GM21515 (cell line): ENCODE data around the gene IL18.
"Not testable (repeated sequence)": the region's sequence is repeated elsewhere in the genome, so short reads cannot be mapped to it uniquely, and the experiment has no call there.

Source experiments
- ATAC-seq: cut with Tn5 transposase; IDR thresholded peaks from one replicate; pipeline ENCODE4 v1.9.1; 2021; ENCODE audit not compliant: unreplicated experiment

IL18 gene

DNA sequence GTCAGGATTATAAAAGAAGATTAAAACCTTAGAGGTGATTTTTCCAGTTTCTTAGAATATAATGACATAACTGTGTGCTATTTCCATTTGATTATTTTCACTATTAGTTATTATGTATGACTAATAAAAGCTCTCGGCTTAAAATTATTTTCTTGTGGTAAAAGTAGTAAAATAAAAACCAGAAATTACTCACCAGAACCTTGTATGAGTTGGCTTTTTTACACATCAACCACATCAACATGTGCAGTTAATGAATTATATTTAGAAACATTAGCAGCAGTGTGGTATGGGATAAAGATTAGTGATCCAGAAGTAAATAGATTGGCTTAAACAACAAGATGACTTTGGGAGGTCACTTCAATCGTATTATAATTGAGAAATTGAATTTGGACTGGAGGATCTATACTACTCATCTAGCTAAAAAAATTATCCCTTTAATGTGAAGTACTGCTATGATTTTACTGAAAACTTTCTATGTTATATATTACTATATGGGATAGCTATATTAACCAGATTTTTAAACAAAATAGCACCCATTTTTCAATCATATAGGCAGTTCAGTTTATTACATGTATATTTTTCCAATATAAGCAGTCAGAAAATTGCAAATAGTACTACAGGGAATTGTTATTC is 8.6 kb upstream of the IL18 start:
- ATAC-seq, result no peak

DNA sequence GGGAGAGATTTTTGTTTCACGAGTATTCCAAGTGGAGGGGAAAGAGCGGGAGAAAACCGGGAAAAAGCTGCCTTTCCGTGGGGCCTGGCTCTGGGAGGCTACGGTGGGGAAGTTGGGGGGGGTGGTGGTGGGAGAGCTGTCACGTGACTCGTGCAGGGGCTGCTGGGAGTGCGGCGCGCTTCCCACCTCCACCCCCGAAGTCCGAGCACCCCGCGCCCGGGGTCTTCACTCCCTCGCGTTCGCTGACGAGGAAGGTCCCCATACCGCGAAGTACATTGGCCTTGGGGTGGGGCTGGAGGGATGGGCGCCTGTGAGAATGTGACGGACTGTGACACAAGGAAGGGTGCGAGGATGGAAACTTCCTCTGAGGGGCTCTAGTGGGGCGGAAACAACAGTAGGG is 3.3 kb upstream of the IL18 start, which contains the start of gene TEX12:
TEX12 (plus strand) TSS at position 228 of the 400 bp plus-strand sequence. CDS start 1,897 bp downstream, outside the sequence.
- ATAC-seq, result no peak

DNA sequence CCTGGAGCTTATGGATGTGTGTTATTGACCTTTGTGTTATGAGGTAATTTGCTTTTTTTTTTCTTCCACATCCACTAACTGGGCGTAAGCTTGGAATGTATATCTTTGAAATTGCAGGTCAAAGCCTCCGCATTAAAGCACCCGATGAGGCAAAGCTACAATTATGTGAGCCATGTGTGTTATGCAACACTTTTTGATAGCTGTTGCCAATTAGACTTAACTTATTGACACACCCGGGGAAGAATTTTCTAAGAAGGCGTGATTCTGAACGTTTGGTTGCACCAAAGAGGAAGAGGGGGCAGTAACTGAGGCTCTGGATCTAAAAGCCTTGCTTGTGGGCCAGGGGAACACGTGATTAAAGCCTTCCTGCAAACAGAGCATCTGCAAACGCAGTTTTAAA is 2.7 kb upstream of the IL18 start:
- ATAC-seq, result no peak

DNA sequence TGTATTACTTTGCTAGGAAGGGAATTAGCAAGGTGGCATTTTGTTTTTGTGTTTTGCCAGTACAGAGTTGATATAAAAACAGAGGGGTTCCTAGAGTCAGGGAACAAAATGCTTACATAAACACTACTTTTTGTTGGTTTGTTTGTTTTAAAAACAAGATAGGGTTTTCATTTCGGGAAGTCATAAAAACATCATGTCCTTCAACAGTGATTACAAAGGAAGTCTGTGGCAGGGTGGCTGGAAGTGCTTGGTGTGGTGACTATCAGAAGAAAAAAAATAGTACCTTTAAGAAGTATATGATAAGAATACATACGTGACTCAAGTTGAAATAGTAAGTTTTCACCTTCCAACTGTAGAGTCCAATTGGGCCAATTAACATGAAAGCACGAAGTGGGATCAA is 1.2 kb upstream of the IL18 start:
- no peak for ATAC-seq

DNA sequence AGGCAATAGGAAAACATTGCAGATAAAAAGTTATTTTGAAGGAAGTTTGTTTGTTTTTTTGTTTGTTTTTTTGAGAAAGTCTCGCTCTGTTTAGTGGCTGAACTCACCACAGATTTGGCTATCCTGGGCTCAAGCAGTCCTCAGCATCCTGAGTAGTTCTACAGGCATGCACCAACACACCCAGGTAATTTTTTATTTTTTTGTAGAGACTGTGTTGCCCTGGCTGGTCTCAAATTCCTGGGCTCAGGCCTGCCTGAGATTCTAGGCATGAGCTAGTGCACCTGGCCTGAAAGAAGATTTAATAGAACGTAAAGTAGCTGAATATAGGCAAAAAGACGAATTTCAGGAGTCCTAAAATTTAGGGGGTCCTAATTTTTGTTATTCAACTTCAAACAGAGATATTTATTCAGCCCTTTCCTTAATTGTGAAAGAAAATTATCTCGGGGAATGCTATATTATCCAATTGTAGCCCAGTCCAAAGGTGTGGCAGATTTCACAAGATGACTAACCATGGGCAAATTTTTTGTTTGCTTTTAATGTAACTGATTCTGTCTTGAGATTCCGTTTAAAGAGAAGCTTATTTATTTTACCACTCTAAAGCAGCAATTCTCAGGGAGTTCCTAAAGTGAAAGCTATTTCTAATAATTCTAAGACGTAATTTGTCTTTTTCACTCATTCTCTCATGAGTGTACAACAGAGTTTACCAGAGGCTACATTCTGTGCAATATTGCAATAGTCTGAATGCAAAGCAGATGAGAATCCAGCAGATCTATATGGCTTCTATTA is 940 bp downstream of the IL18 start:
- no peak for ATAC-seq

DNA sequence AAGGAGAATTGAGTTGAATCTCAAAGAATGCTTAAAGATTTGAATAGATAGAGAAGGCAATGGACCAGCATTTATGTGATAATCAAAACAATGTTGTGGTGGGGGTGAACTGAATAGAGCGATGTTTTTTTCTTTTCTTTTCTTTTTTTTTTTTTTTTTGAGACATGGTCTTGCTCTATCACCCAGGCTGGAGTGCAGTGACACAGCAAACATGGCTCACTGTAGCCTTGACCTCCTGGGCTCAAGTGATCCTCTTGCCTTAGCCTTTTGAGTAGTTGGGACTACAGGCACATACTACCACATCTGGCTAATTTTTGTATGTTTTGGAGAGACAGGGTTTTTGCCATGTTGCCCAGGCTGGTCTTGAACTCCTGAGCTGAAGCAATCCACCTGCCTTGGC is 1.7 kb downstream of the IL18 start:
- not testable (repeated sequence) for ATAC-seq

DNA sequence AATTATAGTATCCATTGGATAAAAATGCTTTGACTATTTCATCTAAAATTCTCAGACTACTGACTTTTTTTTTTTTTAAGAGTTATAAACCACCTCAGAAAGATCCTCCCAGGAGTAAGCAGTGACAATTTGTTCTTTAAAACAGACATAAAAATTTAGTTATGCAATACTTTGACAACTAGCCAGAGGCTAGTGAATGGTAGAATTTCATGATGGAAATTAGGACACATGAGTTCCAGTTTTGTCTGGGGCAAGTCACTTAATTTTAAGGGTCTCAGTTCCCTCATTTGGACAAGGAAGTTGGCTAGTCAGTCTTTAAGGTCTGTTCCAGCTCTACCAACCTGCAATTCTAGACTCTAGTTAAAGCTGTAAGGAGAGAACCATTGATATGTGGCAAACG is 2.9 kb downstream of the IL18 start:
- no peak for ATAC-seq

DNA sequence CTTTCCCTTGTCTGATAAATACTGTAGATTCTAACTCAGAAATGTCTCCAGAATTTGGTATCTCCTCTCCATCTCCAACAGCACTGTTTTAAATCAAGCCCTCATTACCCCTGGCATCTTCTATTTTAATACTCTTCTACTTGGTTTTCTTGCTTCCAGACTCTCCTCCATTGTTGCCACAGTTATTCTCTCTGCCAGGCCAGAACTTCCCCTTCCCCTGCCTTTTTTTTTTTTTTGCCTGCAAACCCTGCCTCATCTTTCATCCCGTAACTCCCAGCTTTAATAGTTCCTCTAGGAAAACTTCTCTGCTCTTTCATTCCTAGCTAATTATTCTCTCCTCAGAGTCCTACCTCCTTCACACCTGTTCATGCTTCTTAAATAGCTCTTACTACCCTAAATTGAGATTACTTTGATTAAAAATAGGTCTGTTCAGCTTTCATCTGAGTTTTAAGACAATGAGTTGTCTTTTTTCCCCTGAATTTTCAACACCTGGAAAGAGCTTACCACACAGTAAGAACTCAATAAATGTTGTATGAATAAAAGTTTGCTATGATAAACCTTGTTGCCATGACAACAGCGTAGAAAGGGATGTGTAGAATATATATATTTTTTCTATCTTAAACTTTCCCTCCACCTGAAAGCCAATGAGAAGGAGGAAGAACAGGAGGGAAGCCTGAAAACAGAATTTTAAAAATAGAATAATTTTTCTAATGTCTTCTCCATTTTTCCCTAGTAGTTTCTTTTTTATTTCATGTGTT is 3.6 kb downstream of the IL18 start:
- ATAC-seq, result no peak

DNA sequence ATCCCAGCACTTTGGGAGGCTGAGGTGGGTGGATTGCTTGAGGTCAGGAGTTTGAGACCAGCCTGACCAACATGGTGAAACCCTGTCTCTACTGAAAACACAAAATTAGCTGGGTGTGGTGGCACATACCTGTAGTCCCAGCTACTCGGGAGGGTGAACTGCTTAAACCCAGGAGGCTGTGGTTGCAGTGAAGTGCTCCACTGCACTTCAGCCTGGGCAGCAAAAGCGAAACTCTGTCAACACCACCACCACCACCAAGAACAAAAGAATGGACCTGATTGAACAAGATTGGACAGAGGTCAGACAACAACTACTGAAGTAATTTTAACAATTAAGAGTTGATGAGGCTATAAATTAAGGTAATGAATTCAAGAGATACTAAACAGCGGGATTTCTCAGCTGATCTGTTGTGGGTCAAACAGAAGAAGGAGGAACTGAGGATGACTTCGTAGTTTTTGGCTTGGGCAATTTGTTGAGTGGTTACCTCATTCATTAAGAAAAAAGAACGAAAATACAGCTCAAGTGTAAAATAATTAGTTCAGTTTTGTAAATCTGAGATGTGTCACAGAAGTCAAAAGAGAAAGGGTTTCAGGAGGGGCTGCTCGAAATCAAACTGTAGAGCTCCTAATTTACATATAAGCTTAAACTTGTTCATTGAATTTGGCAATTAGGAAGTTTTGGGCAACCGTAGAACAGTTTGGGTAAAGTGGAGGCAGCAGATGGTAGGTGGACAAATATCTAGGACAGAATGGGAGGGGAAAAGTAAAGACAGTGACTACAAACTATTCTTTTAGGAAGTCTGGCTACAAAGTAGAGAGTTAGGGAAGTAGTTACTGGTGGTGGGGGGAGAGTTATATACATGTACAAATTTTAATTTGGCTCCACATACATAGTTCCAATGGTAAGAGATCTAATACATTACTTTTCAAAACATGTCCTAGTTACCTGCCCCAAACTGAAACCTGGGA is 4.5 kb downstream of the IL18 start:
- no peak for ATAC-seq

DNA sequence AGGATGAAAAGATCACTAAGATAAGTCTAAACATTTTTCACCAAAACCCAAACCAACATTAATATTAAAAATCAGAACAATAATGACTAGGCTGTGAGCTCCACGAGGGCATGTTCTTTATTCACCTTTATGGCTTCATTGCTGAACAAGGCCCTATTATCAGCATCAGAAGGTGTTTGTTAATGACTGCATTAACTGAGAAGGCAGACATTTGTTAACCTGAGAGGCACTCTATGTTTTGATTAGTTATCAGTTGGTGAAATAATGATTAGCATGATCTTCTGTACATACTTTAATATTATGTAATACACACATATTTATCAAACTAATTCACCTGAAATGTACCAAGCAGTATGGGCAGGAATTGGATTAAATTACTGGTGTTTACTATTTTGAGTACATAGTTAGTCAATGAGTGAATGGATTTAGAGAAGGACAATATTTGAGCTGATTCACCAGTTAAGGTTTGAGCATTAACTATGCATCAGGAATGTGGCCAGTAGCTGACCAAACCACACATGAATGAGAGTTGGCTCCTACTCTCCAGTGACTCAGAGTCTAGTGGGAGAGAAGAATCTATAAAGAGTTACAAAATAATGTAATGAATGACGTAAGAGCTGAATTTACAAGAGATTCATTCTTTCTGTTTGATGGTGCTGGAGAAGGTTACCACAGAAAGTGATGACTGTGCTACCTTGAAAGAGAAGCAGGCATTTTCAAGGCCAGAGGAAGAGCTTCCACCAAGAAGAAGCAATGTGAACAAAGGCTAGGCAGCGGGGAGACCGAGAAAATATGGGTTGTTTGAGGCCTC is 6.7 kb downstream of the IL18 start:
- no peak for ATAC-seq

DNA sequence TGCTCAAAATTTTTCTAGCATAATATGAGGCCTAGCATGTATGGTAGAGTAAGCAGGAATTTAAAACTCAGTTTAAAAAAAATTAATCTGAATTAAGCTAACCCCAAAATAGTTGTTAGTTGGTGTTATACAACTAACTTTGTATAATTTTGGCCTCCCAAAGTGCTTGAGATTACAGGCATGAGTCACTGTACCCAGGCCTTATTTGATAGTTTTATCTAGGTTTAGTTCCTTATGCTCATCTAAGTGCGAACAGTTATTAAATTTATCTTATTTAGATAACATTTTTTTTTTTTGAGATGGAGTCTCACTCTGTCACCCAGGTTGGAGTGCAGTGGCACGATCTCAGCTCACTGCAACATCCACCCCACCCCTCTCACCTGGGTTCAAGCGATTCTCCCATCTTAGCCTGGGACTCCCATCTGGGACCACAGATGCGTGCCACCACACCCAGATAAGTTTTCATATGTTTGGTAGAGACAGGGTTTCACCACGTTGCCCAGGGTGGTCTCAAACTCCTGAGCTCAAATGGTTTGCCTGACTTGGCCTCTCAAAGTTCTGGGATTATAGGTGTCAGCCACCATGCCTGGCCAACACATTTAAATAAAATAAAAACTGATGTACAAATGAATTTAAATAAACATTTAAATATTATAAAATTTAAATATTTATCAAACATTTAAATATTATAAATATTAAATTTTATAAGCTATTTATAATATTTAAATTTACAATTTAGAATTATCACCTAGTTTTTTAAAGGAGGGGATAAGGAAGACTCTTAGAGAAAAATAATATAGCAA is 7.5 kb downstream of the IL18 start:
- ATAC-seq, result no peak

DNA sequence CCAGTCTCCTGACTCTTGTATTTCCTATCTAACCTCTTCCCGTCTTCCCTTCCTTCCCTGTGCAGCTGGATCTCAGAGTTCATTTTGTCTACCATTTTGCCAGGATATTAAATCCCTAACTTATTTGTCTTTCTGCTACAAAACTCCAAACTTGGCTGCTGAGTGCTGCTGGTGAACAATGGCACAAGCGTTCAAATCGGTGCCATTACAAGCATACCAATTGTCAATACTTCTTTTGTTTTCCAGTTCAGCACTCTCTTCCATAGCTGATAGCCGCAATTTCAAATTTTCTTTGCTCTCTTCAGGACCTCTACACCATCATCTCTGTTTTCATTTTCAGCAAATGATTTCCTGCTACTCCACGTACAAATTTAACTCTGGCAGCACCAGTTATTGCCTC is 13.4 kb downstream of the IL18 start:
- no peak for ATAC-seq

DNA sequence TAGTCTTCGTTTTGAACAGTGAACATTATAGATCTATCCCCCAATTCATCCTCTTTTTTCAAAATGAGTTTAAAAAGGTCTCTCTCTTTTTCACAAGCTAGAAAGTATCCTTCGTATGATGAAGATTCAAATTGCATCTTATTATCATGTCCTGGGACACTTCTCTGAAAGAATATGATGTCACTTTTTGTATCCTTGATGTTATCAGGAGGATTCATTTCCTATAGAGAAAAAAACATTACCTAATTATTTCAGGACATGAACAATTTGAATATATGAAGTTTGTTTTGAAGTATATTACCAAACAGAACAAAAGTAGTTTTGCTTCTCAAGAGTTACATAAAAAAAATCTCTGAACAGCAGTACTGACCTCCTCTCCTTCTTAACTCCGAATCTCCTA is 20.3 kb downstream of the IL18 start:
- no peak for ATAC-seq

DNA sequence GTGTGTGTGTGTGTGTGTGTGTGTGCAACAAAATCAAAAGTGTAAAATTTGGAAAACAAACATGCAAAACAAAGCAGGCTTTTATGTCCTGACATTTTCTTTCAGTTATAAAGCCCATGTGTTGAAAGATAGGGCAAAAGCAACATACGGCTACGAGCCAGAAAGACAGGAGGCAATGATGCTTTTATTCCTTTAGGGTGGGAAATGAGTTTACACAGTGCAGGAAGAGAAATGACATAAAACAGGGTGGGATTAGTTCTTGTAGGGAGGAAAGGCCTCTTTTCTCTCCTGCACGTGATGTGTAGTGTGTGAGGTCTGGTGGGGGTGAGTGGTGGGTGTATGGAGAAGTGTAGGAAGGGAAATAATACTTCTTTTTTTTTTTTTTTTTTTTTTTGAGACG is 29.4 kb downstream of the IL18 start:
- ATAC-seq, result no peak

DNA sequence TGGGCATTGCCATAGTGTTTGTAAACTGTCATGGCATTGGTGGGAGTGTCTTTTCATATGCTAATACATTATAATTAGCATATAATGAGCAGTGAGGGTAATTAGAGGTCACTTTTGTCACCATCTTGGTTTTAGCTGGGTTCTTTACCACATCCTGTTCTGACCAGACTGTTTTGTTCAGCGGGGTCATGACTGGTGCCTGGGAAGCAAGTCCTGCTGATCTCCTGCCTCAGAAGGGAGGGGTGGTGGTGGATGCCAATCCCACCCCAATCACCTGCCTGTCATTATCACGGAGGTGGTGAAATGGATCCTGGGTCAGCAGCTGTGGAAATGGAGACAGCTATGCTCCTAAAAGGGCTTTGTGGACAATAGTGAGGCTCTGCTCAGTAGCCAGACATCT is 31.2 kb downstream of the IL18 start:
- no peak for ATAC-seq

DNA sequence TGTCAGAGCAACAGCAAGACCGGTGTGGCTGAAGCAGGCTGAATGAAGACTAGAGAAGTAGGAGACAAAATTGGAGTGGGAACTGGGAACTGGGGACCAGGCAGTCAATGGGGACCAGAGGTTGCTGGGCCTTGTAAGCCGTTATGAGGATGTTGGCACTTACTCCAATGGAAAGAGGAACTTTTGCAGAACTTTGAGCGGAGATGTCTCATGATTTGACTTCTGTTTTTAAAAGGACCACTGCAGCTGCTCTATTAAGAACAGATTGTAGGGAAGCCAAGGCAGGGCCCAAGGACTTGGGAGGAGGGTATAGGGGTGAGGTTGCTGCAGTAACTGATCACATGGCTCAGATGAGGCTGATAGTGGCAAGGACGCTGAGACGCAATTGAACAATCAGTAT is 34.2 kb downstream of the IL18 start:
- no peak for ATAC-seq

DNA sequence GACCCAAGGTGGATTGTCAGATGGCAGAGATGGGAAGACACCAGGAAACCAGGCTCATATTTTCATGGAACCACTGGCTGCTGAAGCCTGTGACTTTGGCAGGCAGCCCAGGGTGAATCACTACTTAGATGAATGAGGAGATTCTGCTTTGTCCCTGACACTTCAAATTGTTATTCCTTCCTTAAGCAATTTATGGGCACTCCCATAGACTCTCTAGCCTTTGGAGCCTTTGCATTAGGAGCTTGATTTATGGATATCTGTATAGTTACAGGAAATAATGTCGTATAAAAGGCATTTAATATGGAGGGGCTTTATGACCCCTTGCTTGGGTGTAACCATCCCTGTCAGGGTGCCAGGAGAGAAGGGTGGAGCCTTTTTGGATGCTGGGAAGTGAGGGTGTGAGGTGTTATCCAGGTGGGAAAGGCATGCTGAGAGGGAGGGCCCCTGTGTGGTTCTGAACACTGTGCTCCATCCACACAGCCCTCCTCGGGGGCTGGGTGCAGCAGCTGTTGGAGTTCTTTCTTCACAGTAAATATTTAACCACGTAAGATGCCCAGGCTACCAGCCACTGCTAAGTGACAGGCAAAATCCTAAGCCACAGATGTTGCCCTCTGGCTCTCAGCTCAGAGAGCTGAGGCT is 35.3 kb downstream of the IL18 start:
- no peak for ATAC-seq

DNA sequence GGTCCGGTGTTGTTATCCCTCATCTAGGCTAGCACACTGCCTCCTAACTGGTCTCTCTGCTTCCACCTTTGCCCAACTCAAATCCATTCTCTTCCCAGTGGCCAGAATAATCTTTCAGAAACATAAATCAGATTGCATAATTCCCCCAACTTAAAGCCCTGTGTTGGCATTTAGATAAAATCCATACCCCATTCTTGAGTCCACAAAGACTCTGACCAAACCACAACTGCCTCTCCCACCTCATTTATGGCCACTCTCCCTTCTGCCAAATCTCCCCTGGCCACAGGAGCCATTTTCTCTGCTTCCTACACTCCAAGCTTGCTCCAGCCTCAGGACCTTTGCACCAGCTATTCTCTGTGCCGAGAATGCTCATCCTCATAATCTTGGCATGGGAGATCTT is 36.8 kb downstream of the IL18 start:
- ATAC-seq, result no peak

DNA sequence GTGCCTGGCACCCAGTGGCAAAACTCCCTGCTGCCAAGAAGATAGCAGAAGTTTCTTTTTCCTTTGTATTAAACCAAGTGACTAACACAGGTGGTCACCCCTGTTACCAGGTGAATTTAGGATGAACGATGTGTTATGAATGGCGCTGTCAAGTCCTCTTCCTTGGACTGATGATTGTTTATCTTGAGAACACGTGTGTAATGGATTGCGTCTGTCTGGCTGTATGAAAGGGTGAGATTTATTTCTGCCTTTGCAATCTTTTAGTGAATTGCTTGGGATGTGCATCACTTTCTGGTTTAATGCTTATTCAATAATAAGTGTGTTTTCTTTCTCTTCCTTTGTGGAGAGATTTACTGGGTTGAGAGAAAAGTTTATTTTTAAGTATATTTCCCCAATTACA is 40.8 kb downstream of the IL18 start:
- no peak for ATAC-seq
